Dedifferentiated amniotic fluid mesenchymal stem cell (primary cell): Measurements from ENCODE around the gene SLC1A2.

Source experiments
- DNase-seq: peaks from one replicate; pipeline ENCODE4 v3.0.0-alpha.2; 2016; ENCODE audit errors: extremely low spot score

Gene SLC1A2

DNA sequence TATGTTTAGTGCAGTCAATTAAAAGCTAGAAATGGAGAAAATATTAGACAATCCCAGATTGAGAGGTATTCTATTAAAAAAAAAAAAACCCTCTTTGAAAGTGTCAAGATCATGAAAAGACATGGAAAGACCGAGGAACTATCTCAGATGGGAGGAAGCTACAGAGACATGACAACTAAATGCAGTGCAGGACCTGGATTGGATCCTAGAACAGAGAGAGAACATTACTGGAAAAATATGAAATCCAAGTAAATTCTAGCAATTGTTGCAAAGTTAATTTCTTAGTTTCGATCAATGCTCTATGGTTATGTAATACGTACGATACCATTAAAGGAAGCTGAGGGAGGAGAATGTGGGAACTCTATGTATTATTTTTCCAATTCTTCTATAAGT, 43.2 kb downstream of the SLC1A2 start:
- DNase-seq: no peak

- no peak for DNase-seq
Measured at GRCh38 chr11:35375332-35376117, 43.8 kb downstream of the SLC1A2 start.

DNA sequence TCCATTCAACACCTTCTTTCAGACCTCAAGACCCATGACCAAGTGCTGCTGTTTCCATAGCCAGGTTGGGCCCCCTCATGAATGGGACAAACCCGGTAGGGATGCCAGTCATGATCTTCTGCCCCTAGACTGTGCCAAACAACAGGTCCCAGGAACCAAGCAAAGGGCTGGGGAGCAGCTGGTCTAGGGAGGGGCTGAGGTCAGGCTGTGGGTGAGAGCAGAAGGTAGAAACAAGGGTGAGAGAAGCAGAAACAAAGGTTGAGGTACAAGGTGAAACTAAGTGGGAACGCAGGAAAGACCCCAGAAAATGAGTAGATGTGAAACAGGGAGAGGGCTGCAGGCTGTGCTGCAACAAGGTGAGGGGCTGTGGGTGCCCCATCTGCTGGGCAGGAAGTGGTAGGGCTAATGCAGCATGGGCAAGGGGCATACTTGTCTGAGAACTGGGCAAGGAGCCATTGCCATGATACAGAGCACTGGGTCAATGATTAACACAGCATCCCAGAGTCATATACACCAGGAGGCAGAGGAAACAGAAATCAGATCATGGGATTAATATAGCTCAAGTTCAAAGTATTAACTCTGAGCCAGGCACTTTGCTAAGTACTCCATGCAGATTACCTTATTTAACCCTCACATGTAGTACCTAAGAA, 45.9 kb downstream of the SLC1A2 start:
- DNase-seq: no peak

DNA sequence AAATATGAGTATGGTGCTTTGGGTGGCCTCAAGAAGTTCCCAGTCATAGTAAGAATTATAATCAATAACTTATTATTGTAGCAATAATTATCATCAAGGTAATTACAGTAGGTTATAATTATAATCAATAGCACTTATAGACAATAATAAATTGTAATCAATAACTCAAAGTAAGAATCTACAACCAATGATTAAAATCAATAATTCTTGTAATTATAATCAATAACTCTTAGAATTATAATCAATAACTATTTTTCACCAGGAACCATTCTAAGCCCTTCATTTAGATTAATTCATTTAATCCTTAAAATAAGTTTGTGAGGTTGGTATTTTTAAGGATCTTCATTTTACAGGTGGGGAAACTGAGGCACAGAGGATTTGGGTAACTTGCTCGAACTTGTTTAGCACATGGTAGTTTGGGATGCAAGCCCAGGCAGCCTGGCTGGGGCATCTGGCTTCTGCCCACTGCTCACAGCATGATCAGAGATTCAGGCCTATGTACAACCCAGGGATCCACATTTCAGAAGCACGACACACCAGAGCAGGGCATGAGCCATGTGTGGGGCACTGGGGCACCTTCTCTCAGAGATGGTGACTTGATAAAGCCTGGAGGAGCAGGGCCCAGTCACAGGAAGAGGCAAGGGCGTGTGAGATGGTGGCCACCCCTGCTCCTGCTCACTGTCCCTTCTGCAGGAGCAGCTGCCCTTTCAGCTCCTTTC, 46.6 kb downstream of the SLC1A2 start:
- DNase-seq: no peak

- peak; percentile 82 for DNase-seq
Measured at GRCh38 chr11:35367491-35367890, 51.9 kb downstream of the SLC1A2 start.

GRCh38 chr11:35366798-35367197, 52.6 kb downstream of the SLC1A2 start:
- DNase-seq: no peak

- DNase-seq: no peak
Measured at GRCh38 chr11:35365961-35366360, 53.4 kb downstream of the SLC1A2 start.

- DNase-seq: no peak
Measured at GRCh38 chr11:35365395-35365794, 54.0 kb downstream of the SLC1A2 start.

- peak; percentile 95 for DNase-seq
Measured at GRCh38 chr11:35363854-35364780, 55.2 kb downstream of the SLC1A2 start.

DNA sequence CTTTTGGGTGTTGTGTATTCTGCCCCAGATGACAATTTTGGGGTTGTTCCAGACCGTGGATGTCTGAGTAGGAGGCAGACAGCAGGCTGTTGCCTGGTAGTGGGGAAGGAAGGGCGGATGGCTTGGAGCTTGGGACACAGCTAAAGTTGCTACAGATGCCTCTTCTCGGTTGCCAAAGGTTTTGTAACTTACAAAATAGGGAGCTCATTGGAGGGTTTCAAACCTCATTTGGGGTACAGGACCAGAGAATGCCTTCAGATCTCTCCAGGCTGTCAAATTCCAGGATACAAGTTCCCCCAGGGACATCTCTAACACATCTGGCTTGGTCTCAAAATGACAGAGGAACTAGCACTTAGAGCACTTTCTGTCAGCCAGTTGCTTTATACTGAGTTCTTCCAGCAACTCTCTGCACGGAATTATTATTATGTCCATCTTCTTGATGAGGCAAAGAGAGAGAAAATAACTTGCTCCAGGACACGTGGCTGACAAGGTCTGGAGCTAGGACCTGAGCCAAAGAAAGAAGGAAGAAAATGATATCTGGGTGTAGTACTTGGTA, 56.0 kb downstream of the SLC1A2 start:
- no peak for DNase-seq

DNA sequence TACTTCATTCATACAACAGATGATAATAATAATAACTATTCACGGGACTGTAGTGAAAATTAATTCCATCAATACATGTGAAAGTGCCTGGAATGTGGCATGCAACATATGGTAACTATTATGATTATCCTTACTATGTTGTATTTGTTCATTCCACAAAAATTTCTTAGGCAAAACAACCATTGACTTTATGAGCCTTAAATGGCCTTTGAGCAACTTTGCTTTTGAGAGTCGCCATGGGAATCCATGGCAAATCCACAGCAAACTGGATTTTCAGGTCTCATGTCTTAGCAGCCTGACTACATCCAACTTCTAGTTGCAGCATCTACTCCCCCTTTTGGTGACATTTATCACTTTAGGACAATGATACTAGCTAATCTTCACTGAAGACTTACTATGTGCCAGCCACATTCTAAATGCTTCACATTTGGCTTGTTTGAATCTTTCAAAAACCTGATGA, 56.8 kb downstream of the SLC1A2 start:
- DNase-seq: no peak

DNA sequence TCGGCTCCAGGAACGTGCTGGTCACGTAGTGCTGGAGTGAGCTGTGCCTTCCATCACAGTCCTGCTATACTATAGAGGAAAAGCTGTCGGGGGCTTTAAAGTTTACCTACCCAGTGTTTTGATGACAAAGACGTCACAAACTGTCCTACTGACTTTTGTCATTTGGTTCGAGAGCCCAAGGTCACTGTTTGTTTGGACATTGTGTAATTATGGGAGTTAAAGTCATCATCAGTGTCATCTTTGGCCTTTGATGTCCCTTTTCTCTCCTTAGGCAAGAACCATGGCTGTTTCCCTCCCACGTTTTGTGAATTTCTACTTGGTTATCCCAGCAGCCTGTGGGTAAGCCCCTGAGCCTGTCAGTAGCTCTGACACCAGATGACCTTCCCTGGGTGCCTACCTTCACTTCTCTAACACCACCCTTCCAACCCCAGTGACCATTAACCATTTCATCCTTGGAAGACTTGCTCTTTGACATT, 59.3 kb downstream of the SLC1A2 start:
- no peak for DNase-seq

DNA sequence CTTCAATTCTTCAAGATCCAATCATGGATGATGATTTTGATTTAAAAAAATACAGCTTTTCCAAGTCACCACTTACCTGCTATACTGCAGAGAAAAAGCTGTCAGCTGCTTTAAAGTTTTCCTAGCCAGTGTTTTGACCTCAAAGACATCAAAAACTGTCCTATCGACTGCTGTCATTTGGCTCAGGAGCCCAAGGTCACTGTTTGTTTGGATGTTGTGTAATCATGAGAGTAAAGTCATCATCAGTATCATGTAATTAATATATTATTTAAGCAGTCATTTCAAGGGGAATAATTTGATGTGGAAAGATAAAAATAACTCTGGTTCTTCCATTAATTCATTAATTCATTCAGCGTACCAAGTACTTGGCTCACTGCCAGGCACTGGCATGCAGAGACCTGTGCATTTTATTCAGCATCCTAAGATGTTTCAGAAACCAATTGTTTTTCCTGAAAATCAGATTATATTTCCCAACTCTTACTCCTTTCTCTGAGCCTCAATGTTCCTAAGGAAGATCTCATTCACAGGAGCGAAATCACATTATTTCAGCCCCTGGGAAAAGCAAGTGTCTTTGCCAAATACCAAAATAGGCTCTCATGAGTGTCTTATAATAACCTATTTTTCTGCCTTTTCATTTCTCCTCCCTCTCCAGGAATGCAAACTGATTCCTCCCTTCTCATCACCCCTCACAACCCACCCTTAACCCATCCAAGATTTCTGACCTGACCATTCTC, 59.9 kb downstream of the SLC1A2 start:
- no peak for DNase-seq

- DNase-seq: no peak
Measured at GRCh38 chr11:35358391-35358790, 61.0 kb downstream of the SLC1A2 start.

DNA sequence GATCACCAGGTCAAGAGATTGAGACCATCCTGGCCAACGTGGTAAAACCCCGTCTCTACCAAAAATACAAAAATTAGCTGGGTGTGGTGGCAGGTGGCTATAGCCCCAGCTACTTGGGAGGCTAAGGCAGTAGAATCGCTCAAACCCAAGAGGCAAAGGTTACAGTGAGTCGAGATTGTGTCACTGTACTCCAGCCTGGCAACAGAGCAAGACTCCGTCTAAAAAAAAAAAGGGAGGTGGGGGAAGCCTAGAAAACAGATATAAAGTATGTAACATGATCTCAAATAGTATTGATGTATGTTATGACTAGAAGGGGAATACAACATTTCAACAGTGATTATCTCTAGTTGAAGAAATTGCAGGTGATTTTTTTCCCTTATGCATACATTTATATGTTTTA, 61.4 kb downstream of the SLC1A2 start:
- no peak for DNase-seq

DNA sequence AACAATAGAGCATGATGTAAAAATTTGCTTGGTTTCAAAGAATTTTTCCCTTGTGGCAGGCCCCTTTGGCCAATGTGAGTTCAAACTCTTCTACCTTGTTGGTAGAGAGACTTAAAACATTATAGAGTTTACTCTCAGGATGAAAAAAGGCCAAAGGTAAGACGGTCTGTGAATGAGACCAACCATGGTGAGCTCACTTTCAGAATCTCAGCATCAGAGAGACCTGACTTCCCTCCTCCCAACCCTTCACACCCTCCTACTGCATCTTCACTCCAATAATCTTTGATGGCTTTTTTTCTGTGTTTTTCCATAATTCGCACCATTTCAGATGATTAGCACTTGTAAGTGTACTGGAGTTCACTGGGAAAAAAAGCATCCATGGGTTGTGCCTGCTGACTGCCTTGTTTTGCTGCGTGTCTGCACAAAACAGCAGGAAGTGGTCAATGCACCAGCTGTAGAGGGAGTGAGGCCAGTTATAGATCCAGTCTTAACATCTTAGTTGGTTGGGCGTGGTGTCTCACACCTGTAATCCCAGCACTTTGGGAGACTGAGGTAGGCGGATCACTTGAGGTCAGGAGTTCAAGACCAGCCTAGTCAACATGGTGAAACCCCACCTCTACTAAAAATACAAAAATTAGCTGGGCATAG, 64.1 kb downstream of the SLC1A2 start:
- no peak for DNase-seq

DNA sequence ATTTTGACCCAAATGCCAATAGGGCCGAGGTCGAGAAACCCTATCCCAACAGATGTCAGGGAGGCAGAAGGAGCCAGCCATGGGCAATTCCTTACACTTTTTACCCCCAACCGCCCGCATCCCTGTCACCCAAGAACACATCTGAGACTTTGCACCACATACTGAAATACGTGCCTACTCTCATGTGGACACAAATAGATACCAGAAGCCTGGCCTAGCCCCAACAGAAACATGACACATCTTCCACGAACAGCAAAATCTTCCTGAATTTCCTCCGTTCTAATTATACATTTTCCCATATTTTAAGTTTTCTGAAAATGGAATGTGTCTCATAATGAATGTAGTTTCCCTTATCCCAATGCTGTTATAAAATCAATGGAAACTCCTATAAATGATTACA, 64.7 kb downstream of the SLC1A2 start:
- no peak for DNase-seq

GRCh38 chr11:35352077-35352888, 67.1 kb downstream of the SLC1A2 start:
- peak; percentile 71 for DNase-seq

GRCh38 chr11:35349897-35350296, 69.5 kb downstream of the SLC1A2 start:
- DNase-seq: no peak
